PC-9 (cell line): ENCODE results near the gene APOL2.

Source experiments
- CTCF ChIP-seq: fragments of 200-600 bp; sonication (generic); conservative IDR thresholded peaks from 2 replicates; pipeline ENCODE4 v1.6.1; 2017; ENCODE audit warnings: mixed run types, antibody characterized with exemption, mild to moderate bottlenecking, moderate library complexity
- EZH2 ChIP-seq: fragments of 200-600 bp; sonication (generic); IDR thresholded peaks from 2 replicates; pipeline ENCODE4 v1.8.0; 2017; ENCODE audit warnings: antibody characterized with exemption, low read depth

- TF ChIP-seq CTCF (no peak), EZH2 (no peak)
Observed at GRCh38 chr22:36193577-36193976, 45.8 kb downstream of the APOL2 start.
